ENCODE measurements around the gene RAB3D. TPM values are rescaled to one million over a fixed set of nuclear protein-coding genes. Genes with fewer than 3 reads are reported as not detected.
A peak's percentile ranks its signal among the peaks of the same experiment; 100 is the strongest.

RAB3D gene
- total and polyA plus RNA-seq, 10 of the 15 experiments (the other 5 are each of a cell fraction or from before 2014, with no cell fraction given), result 1.1 to 15.7 (median 6.2) TPM

- POLR2A ChIA-PET, result interaction anchor here (0.6 to 1.1 kb wide), 4 partner anchors 7 to 1780 kb away, joined by 3 to 4 read pairs (median 3); partner anchors contain the start of genes CCDC159 and TMEM205
- H3K4me2 ChIP-seq (ENCODE audit: control insufficient read depth, insufficient read depth), result peak overlapping the region; percentile 90
- FAIRE-seq, result no peak
- no peaks in the 10 kb centered on the region for H3K79me2 ChIP-seq (ENCODE audit: control insufficient read depth, insufficient read depth, low read length)
- no TSS peak for BruUV-seq (replicated peaks)
- H3K9me3 ChIP-seq (replicated peaks; ENCODE audit: control insufficient read depth, insufficient read depth, low read length), result no peaks in the 10 kb centered on the region; the same call in 2 of the 3 replicates
- intact Hi-C loops (cut with micrococcal nuclease; ENCODE audit: unreplicated experiment) (no loop called here), in situ Hi-C loops (cut with MboI) (no loop called here)
- SMC1A ChIA-PET (ENCODE audit: uncharacterized antibody, unreplicated experiment), result interaction anchor here (0.7 to 1.6 kb wide), 3 partner anchors 12 to 44 kb away, joined by 3 to 7 read pairs (median 5); no protein-coding TSS in a partner anchor
- H3K9ac ChIP-seq (ENCODE audit: control insufficient read depth, insufficient read depth, low read length), result peak overlapping the region; percentile 62; the same call in 1 of the 2 replicates
- CTCF ChIA-PET, result interaction anchor here (0.6 to 2.3 kb wide), 8 partner anchors 8 to 151 kb away, joined by 3 to 11 read pairs (median 4); partner anchors contain the start of genes CCDC159 and TMEM205
- DNase-seq (ENCODE audit: low read depth, low spot score), result no peak
- no peak; the same call in 2 of the 3 replicates for ATAC-seq
- H3K4me3 ChIP-seq, result peak overlapping the region; percentile 93
- H3K27me3 ChIP-seq (replicated peaks in 1 of 2; ENCODE audit: control insufficient read depth in 2 of 2, insufficient read depth in 2 of 2, low read length in 1 of 2), result no peaks in the 10 kb centered on the region
- peak overlapping the region; percentile 45; the same call in 1 of the 2 replicates for H3K27ac ChIP-seq (ENCODE audit: control insufficient read depth, insufficient read depth)
- 42% methylated on average over 21 of the region's 21 CpGs for WGBS (ENCODE audit: insufficient coverage, insufficient replicate concordance, low lambda C conversion rate, missing lambda C conversion rate)
- peaks cover 4% of the 10 kb centered on the region for H3K4me1 ChIP-seq (ENCODE audit: control insufficient read depth, insufficient read depth, low read length)
- peaks cover 0 to 9% of the 10 kb centered on the region in 2 experiments; a peak in 1 of 4 replicates for H3K36me3 ChIP-seq (ENCODE audit: control insufficient read depth in 2 of 2, insufficient read depth in 2 of 2, low read length in 1 of 2)
- TF ChIP-seq NBN (IDR thresholded peaks at IDR 0.05) (no peak), GATAD2B (conservative IDR thresholded peaks at IDR 0.05; ENCODE audit: low read depth) (no peak), POLR2AphosphoS5 (IDR thresholded peaks at IDR 0.05; ENCODE audit: low read length) (no peak), TCF3 (IDR thresholded peaks at IDR 0.05; ENCODE audit: borderline replicate concordance, insufficient read depth, low read depth, low read length) (no peak), ZNF384 (IDR thresholded peaks at IDR 0.05; ENCODE audit: borderline replicate concordance, low read depth, low read length) (no peak), STAT3 (IDR thresholded peaks at IDR 0.05; ENCODE audit: low read depth, low read length) (no peak)
- TF ChIP-seq, protein P1, sequence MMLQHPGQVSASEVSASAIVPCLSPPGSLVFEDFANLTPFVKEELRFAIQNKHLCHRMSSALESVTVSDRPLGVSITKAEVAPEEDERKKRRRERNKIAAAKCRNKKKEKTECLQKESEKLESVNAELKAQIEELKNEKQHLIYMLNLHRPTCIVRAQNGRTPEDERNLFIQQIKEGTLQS (IDR thresholded peaks at IDR 0.05; ENCODE audit: borderline replicate concordance, extremely low read depth, low read depth, low read length), result no peak
- no peaks in the 10 kb centered on the region for H4K20me1 ChIP-seq (ENCODE audit: control insufficient read depth, insufficient read depth)
- peak overlapping the region; percentile 78; the same call in 1 of the 2 replicates for H2AFZ ChIP-seq (ENCODE audit: control insufficient read depth, low read depth, low read length)
- RAD21 ChIA-PET (ENCODE audit: unreplicated experiment), result interaction anchor here (1.2 to 1.4 kb wide), 2 partner anchors 14 to 36 kb away, joined by 4 to 7 read pairs; partner anchors contain the start of gene SWSAP1
These were observed 746 bp downstream of the RAB3D start for GRCh38 chr19:11338569-11339253.

All from GM12878 (cell line).